ENCODE data around the gene MYL11.

MYL11 gene

GRCh38 chr16:30370456-30371247 is 4.0 kb upstream of the MYL11 start, which contains the start of gene TBC1D10B:
Gene TBC1D10B, minus strand, starts transcription at chr16:30370494. Its CDS starts 311 bp downstream, at chr16:30370183.
- DNase-seq (ENCODE audit: low read depth, low spot score), result peak; percentile 99

DNA sequence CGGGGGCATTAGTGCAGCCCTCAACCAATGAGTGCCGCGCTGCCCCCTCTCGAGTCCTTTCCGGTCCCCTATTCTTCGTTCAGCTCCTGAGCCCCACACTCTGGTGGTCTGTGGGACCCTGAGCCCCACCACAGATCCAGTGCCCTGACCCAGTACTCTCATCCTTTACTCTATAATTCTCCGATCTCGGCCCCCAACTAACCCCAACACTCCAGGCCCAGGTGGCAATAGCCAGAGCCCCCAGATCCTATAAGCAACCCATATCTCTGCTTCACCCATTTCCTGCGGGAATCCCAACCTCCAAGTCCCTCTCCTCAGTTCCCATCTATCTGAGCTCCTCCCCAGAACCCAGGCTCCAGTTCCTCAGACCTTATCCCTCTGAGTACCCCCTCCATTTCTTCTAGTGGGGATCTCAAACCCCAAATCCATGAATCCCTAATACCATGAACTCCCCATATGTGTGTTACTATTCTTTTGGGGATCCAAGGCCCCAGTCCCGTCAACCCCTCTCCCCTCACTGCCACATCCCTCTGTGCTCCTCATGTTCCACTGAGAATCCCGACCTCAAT is 3.3 kb upstream of the MYL11 start:
- DNase-seq (ENCODE audit: low read depth, low spot score), result no peak

GRCh38 chr16:30372038-30372712 is 2.4 kb upstream of the MYL11 start:
- DNase-seq (ENCODE audit: low read depth, low spot score), result no peak

GRCh38 chr16:30372725-30373124 is 1.9 kb upstream of the MYL11 start:
- DNase-seq (ENCODE audit: low read depth, low spot score), result no peak

- DNase-seq (ENCODE audit: low read depth, low spot score), result no peak
Observed at GRCh38 chr16:30375864-30376263, 1.3 kb downstream of the MYL11 start.

DNA sequence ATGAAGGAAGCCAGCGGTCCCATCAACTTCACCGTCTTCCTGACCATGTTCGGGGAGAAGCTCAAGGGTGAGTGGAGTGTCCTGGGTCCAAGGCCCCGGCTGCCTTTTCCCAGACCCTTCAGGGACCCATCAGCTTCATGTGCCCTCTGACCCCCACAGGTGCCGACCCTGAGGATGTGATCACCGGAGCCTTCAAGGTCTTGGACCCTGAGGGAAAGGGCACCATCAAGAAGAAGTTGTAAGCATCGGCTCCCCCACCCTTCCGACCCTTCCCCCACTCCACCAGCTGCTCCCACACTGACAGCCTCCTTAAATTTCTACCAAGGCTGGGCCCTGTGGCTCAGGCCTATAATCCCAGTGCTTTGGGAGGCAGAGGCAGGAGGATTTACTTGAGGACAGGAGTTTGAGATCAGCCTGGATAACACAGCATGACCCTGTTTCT is 1.9 kb downstream of the MYL11 start:
- DNase-seq (ENCODE audit: low read depth, low spot score), result no peak

DNA sequence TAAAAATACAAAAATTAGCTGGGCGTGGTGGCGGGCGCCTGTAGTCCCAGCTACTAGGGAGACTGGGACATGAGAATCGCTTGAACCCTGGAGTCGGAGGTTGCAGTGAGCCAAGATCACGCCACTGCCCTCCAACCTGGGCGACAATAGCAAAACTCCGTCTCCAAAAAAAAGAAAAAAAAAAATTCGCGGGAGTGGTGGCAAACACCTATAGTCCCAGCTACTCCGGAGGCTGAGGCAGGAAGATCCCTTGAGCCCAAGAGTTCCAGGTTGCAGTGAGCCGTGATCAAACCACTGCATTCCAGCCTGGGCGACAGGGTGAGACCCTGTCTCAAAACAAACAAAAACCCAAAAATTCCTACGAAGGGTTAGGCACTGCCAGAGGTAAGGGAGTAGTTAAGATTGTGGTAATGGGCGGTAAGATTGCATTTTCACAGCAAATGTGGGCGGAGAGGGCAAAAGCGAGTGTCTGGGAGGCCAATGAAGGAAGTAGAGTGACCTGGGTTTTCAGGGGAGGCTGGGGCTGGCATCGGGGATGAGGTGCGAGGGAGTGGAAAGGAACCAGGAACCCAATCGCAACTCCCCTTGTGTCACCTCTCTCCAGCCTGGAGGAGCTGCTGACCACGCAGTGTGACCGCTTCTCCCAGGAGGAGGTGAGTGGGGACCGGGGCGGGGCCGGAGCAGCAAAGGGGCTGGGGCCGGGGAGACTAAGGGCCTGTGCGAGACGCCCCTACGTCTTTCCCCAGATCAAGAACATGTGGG is 2.6 kb downstream of the MYL11 start:
- no peak for DNase-seq (ENCODE audit: low read depth, low spot score)

- peak; percentile 65 for DNase-seq (ENCODE audit: low read depth, low spot score)
Observed at GRCh38 chr16:30377812-30378235, 3.2 kb downstream of the MYL11 start.

GRCh38 chr16:30378236-30379157 is 3.9 kb downstream of the MYL11 start:
- DNase-seq (ENCODE audit: low read depth, low spot score), result peak; percentile 97

GRCh38 chr16:30379158-30379783 is 4.7 kb downstream of the MYL11 start:
- no peak for DNase-seq (ENCODE audit: low read depth, low spot score)

DNA sequence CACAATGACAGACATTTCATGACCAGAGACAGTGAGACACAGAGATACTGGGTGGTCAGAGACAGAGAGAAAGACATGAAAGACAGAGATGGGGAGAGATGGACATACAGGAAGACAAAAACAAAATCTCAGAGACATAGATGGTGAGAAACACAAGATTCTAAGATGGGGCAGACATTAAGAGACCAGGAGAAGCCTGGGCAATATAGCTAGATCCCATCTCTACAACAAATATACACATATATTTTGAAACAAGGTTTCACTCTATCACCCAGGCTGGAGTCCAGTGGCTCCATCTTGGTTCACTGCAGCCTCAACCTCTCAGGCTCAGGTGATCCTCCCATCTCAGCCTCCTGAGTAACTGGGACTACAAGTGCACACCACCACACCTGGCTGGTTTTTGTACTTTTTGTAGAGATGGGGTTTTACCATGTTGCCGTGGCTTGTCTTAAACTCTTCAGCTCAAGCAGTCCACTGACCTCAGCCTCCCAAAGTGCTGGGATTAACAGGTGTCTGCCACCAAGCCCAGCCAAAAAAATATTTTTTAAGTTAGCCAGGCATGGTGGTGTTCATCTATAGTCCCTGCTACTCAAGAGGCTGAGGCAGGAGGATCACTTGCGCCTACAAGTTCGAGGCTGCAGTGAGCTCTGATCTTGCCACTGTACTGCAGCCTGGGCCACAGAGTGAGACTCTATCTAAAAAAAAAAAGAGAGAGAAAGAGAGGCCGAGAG is 5.6 kb downstream of the MYL11 start:
- DNase-seq (ENCODE audit: low read depth, low spot score), result no peak

- DNase-seq (ENCODE audit: low read depth, low spot score), result no peak
Observed at GRCh38 chr16:30380803-30381208, 6.2 kb downstream of the MYL11 start.

DNA sequence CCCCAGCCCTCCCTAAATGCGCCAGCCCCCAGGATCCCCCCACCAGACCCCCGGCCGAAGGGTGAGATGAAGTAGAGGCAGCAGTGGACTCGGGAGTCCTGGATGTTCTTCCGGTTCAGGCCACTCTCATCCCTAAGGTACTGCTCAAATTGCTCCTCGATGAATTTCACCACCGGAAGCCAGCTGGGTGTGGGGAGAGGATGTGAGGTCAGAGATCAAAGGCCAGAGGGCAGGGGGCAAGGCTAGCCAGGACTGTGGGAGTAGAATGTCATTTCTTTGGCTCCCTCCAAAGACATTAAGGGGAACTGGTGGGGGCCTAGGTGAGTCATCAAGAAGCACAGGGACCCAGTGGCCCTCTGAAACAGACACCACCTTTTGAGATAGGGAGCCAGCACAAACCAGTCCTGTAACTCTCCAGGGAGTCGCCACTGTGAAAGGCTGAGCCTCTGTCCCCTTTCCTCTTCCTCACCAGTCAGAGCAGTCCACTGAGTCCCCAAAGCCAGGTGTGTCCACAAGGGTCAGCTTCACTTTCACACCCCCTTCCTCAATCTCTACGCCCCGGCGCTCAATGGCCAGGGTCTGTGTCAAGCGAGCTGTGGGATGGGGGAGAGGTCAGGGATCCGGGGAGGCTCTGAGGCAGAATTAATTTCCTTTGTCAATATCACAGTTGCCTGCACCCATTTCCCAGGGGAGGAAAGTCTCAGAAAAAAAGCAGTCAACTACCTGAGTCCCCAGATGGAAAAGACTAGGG is 6.9 kb downstream of the MYL11 start:
- DNase-seq (ENCODE audit: low read depth, low spot score), result no peak

DNA sequence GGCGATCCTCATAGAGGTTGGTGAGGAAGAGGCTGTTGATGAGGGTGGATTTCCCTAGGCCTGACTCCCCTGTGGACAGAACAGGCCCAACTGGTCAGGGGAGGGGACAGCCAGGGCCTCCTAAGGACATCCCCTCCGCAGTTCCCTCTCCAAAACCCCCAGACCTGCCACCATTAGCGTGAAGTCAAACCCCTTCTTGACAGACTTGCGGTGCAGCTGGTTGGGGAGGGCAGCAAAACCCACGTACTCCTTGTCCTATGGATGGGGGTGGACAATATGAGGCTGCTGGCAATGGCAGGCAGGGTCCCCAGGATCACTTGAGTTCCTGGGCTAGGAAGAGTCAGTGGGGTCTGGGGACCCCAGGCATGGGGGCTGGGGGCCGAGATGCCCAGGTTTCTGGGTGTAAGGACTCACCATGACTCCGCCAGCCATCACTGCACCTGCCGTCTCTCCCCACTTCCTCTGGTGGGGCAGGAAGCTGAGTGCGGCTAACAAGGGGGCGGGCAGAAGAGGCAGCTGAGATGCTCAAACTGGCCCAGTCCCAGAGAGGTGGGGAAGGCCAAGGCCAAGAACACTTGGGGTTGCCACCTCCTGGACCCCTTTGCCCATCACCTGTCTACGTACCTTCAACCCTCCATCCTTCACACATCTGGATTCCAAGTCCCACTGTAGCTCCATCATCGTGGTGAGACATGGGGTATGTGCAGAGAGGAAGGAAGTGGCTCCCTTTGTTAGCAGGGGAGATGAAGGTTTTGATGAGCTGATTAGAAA is 7.7 kb downstream of the MYL11 start, which contains the start of gene SEPTIN1:
Gene SEPTIN1 (minus strand): TSS at position 451 of the 771 bp plus-strand sequence. CDS start 19 bp downstream, at position 432.
- DNase-seq (ENCODE audit: low read depth, low spot score), result no peak

GRCh38 chr16:30383521-30383920 is 8.9 kb downstream of the MYL11 start:
- no peak for DNase-seq (ENCODE audit: low read depth, low spot score)

DNA sequence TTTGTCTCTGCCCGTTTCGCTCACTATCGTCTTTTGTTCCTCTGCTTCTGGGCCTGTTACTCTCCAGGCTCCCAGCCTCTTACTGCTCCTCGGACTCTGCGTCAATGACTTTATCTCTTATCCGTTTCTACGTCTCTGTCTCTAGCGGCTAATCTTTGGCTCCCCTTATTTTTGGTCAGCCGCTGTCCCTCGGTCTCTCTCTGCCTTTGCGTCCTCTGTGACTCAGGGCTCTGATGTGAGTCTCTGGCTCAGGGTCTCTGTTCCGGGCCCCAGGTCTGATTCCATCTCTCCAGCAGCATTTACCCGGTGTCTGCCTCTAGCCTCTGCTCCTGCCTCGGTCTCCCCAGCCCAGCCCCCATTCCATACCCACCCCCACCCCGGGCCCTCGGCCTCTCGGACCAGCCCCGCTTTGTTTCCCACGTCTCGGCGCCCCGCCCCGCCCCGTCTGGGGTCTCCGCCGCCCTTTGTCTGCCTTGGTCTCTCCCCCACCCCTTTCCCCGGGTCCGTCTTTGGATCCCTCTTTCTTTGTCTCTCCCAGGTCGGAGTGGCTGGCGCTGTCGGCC is 20.1 kb downstream of the MYL11 start:
- DNase-seq (ENCODE audit: low read depth, low spot score), result no peak

DNA sequence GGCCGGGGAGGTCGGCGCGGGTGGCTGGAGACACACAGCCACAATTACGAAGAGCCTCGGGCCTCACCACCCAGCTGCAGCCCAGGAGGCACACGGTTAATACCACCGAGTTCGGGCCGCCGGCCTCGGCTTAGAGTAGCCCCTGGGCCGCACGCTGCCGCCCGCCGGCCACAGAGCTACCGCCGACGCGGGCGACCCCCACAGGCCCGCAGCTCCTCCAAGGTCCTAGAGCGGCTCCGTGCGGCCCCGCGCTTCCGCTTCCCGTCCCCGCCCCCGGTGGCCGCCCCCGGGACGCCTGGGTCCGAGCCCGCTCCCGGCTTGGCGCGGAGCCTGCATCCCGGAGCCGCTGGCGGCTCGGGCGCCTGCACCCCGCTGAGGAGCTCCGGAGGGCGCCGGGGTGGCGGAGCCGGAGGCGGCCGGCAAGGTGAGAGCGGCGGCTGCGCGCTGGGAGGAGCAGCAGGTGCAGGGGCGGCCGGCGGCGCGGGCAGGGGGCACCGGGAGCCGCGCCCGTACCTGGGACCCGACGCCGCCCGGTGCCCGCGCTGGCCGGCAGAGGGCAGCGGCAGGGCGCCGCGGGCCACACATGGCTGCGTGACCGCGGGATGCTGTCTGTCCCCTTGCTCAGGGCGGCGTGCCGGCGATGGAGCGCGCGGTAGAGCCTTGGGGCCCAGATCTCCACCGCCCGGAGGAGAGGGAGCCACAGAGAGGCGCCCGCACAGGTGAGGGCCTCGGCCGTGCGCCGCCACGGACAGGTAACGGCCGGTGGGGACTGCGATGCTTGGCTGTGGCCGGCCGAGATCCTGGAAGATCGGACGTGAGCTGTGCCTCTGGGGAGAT is 20.8 kb downstream of the MYL11 start, which contains the start of gene ZNF48:
Gene ZNF48 (plus strand): TSS at position 266 of the 837 bp plus-strand sequence. CDS start 375 bp downstream, at position 641.
- peak; percentile 77 for DNase-seq (ENCODE audit: low read depth, low spot score)
